Measurements from ENCODE around the gene GPR107.

GPR107 gene

GRCh38 chr9:130137081-130137640 is 83.5 kb downstream of the GPR107 start:
- DNase-seq (ENCODE audit: low read depth, low spot score): no peak

DNA sequence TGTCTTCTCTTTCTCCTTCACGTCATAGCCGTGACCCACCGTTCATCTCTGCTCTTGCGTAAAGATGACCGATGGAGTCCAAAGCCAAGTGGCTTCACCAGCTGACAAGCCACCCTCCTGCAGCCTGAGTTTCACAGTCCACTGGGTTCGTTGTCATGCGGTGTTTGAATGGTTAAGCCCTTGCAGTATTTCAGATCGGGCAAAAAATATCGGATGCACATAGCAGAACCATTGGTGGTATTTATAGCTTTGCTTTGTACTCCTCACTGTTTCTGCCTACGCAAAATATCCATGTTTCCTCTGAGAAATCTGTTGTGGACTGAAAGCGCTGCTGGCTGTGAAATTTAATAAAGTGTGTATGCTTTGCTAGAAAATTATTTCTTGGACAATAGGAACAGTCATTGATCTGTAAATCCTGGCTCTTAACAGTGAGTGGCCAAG is 84.0 kb downstream of the GPR107 start:
- no peak for DNase-seq (ENCODE audit: low read depth, low spot score)

DNA sequence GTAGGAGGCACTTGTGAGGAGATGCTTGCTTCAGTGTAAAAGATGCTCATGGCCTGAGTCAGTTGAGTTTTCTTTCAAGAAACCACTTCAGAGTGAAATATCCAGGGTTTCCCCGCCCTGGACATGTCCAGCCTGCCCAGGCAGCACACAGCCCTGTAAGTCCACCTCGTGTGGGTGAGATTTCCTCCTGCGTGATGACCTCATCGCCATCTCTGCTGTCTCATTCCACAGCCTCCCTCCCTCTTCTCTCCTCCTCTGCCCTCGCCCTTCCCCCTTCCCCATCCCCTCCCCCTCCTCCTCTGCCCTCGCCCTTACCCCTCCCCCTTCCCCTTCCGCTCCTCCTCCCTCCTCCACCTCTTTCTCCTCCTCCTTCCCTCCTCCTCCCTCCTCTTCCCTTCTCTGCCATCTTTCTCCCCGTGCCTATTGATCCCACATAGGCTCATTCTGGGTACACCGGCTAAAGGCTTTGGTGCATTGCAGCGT is 84.5 kb downstream of the GPR107 start:
- DNase-seq (ENCODE audit: low read depth, low spot score): no peak

DNA sequence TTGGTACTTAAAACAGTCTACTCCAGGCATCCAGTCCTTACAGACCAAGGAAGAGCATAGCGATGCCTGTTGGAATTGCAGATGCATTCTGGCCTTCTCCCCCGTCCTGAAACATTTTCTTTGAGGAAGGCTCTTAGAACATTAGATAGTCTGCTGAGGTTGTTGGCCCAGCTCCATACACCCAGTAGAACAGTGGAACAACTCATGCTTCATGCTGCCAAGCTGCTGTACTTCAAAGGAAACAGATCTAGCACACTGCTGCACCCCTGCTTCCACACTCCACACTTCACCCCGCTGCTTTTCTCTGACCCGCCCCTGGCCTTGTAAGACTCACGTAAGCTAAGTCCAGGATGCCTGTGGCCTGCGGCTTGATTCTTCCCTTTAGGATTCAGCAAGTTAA is 85.1 kb downstream of the GPR107 start:
- no peak for DNase-seq (ENCODE audit: low read depth, low spot score)

- DNase-seq (ENCODE audit: low read depth, low spot score): no peak
Measured at GRCh38 chr9:130139251-130139650, 85.5 kb downstream of the GPR107 start.

DNA sequence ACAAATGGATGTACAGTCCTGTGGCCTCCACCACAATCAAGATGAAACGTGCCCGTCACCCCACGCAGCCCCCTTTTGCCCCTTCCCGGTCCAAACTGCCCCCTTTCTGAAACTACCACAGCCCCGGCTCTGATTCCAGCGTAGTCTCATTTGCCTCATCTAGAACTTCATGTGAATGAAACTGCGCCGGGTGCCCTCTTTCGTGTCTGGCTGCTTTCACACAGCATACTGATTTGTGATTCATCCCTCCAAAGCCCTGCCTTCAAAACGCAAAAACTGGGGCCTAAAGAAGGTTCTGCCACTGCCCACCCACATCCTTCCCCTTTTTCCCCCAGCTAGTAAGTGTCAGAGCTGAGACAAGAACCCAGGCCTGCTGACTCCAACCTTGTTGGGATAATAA is 87.0 kb downstream of the GPR107 start:
- no peak for DNase-seq (ENCODE audit: low read depth, low spot score)

DNA sequence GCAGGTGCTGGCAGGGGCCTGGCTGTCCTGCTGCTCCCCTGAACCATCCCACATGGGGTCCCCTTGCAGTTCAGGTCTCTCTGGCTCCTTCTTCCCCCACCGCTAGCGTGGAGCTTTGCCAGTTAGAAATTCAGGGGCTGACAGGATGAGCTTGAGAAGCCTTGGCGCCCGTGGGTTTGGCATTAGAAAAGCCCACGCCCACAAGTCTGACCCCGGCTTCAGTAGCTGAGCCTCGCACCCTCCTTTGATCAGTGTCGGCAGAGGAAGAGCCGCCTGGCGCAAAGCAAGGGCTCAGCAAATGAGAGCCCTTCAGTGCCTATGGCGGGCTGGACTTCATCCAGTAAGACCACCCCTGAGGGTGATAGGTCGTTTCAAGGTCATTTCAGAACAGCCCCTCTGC is 88.3 kb downstream of the GPR107 start:
- DNase-seq (ENCODE audit: low read depth, low spot score): no peak

DNA sequence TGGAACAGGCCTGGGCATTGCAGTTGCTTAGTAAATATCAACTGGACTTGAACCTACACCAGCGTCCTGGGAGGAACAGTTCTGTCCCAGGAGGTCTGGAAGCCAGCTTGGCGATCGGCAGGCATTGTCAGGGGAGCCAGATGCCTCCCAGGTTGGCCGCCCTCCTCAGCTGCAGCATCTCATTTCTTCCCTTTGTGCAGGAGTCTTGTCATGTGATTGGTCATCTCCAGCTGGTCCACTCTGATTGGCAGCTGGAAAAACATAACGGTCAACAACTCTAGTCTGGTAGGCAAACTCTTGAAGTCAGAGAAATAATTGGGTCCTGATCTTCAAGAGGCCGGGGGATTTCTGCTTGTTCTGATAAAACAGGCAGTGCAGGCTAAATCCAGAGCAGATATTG is 88.9 kb downstream of the GPR107 start:
- no peak for DNase-seq (ENCODE audit: low read depth, low spot score)

DNA sequence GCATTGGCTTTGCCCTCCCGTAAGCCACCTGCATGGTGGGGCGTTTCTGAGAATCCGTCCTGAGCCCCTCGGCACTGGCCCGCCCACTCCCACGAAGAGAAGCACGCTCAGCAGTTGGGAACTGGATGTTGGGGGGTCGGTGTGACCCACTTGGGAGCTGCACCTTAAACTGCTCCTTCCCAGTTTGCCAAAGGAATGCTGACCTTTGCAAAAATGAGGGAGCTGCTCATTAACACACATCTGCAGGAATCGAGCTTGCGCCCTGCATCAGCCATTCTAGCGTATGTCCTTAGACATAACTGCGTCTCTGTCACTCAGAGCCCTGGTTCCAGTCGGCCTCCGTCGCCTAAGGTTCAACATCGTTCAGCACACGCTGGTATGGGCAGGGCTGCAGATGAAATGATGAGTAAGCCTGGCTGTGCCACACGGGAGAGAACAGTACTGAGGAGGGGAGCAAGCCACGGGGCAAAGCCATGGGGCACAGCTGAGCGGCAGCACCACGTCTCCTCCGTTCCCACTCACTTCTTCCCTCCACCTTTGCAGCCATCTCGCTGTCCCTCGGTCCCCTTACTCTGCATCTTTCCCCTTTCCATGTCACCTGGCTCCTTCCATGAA is 89.7 kb downstream of the GPR107 start:
- no peak for DNase-seq (ENCODE audit: low read depth, low spot score)

DNA sequence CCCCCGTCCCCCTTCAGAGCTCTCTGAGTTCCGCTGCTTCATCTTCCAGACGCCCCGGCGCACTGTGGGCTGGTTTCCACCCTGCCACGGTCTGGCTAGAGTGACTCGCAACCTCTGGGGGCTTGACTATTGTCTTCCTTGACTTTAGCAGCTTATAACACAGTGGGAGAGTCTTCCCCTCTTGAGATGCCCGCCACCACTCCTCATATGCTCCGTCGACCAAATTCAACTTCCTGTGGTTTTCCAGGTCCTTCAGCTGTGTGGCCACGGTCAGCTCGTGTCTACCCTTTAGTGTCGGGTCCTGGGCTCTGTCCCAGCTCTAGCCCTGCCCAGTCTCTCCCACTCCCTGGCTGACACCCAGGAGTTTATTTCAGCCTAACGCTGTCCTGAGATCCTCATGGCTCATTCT is 90.3 kb downstream of the GPR107 start:
- no peak for DNase-seq (ENCODE audit: low read depth, low spot score)

GRCh38 chr9:130144703-130145102 is 91.0 kb downstream of the GPR107 start:
- no peak for DNase-seq (ENCODE audit: low read depth, low spot score)

- DNase-seq (ENCODE audit: low read depth, low spot score): no peak
Measured at GRCh38 chr9:130145658-130146057, 92.0 kb downstream of the GPR107 start.

- no peak for DNase-seq (ENCODE audit: low read depth, low spot score)
Measured at GRCh38 chr9:130147198-130147597, 93.5 kb downstream of the GPR107 start.

DNA sequence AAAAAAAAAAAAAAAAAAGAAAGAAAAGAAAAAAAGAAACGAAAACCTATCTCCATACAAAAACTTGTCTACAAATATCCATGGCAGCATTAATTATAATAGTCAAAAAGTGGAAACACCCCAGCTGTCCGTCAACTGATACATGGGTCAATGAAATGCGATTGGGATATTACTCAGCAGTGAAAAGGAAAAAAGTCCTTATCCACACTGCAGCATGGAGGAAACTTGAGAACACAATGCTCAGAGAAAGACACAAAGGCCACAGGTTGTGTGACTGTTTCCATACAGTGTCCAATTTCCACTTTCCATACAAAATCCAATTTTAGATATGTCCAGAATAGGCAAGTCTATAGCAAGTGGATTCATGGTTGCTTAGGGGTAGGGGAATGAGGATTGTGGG is 94.2 kb downstream of the GPR107 start:
- DNase-seq (ENCODE audit: low read depth, low spot score): no peak

DNA sequence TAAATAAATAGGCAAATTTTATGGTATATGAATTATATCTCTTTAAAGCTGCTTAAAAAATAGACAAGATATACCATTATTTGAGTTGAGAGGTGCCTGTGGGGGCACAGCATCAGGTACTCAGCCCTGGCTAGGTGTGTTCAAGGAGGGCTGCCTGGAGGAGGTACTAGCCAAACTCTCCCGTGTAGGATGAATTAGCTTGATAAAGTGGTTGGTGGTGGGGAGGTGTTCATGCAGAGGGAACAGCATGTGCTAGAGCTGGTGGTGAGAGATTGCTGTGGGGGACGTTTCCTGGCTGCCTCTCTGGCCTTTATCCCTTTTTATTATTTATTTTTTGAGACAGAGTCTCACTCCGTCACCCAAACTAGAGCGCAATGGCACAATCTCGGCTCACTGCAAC is 95.3 kb downstream of the GPR107 start:
- no peak for DNase-seq (ENCODE audit: low read depth, low spot score)

DNA sequence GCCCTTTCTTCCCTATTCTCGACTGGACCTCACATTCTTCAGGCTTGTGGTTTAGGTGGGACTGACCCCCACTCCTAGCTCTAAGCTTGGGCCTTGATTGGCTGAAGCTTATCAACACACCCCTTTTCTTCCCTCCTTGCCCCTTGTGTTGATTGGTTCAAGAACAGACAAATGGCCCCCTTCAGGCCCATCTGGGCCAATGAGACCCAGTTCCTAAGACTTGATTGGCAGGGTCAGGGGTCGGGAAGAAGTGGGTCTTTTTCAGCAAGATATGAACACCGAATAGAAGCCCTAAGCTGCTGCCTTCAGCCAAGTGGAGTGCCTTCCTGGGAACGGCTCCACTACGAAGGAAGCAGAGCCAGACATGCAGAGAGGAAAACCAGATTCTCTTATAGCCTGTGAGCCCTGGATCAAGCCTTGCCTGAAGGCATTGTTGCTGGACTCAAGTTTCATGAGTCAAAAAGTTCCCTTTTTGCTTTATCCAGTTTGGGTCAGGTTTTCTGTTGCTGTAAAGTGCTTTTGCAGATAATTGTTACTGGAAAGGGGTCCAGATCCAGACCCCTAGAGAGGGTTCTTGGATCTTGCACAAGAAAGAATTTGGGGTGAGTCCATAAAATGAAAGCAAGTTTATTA is 96.1 kb downstream of the GPR107 start:
- no peak for DNase-seq (ENCODE audit: low read depth, low spot score)

GRCh38 chr9:130150779-130151382 is 97.2 kb downstream of the GPR107 start:
- no peak for DNase-seq (ENCODE audit: low read depth, low spot score)

GRCh38 chr9:130154816-130155215 is 101.1 kb downstream of the GPR107 start:
- no peak for DNase-seq (ENCODE audit: low read depth, low spot score)

- DNase-seq (ENCODE audit: low read depth, low spot score): no peak
Measured at GRCh38 chr9:130155647-130156046, 101.9 kb downstream of the GPR107 start.

DNA sequence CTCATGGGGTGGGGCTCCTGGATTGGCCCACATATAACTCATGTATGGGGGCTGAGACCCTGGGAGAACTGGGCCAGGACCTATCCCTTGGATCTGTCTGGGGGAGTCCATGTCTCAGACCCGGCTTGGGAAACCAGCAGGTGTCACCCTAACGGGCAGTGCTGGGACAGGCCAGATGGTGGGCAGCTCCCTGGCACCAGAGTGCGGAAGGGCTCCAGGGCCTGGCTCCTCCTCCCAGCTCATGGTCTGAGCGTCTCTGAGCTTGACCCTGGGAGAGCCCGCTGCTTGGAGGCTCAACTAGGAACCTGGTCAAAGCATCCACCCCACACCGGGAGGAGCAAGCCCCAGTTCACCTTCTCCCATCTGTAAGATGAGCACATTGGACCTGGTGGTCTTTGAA is 103.0 kb downstream of the GPR107 start:
- no peak for DNase-seq (ENCODE audit: low read depth, low spot score)

- DNase-seq (ENCODE audit: low read depth, low spot score): no peak
Measured at GRCh38 chr9:130157079-130157478, 103.4 kb downstream of the GPR107 start.

GRCh38 chr9:130158001-130158400 is 104.3 kb downstream of the GPR107 start:
- DNase-seq (ENCODE audit: low read depth, low spot score): no peak

DNA sequence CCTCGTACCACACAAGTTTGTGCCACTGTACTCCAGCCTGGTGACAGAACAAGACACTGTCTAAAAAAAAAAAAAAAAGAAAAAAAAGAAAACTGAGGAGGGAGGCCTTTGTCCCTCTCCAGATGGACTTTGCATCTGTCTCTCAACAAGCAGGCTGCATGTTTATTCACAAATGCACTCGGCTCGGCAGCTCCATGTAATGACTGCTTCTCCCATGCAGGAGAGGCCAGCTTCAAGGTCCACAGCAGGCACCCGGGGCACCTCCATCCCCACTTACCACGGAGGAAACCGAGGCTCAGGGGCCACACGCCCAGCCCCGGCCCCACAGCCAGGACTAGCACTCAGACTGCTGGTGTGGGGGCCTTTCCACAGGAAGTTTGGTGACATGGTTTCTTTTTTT is 105.4 kb downstream of the GPR107 start:
- no peak for DNase-seq (ENCODE audit: low read depth, low spot score)
